ENCODE measurements around the gene GNG10. TPM values are rescaled to one million over a fixed set of nuclear protein-coding genes. Genes with fewer than 3 reads are reported as not detected.

The GNG10 gene
- total RNA-seq, 1 donor: 144 TPM

GRCh38 chr9:111649016-111649415 lies 12.4 kb upstream of the GNG10 start:
- DNase-seq (ENCODE audit: low read depth): no peak
- no peak overlapping the region for H3K4me3 ChIP-seq (ENCODE audit: low read depth, low read length)
- TF ChIP-seq CTCF (IDR thresholded peaks at IDR 0.05; ENCODE audit: insufficient read depth, low read length): no peak

- H3K4me3 ChIP-seq (ENCODE audit: low read depth, low read length): no peak overlapping the region
- no peak for DNase-seq (ENCODE audit: low read depth)
- TF ChIP-seq CTCF (IDR thresholded peaks at IDR 0.05; ENCODE audit: insufficient read depth, low read length): no peak
These were observed 4.4 kb upstream of the GNG10 start for GRCh38 chr9:111657051-111657450.

GRCh38 chr9:111658943-111659342 lies 2.5 kb upstream of the GNG10 start:
- no peak overlapping the region for H3K4me3 ChIP-seq (ENCODE audit: low read depth, low read length)
- TF ChIP-seq CTCF (IDR thresholded peaks at IDR 0.05; ENCODE audit: insufficient read depth, low read length): no peak
- no peak for DNase-seq (ENCODE audit: low read depth)

GRCh38 chr9:111659691-111660090 lies 1.7 kb upstream of the GNG10 start:
- DNase-seq (ENCODE audit: low read depth): no peak
- H3K4me3 ChIP-seq (ENCODE audit: low read depth, low read length): no peak overlapping the region
- TF ChIP-seq CTCF (IDR thresholded peaks at IDR 0.05; ENCODE audit: insufficient read depth, low read length): no peak

- no peak for TF ChIP-seq CTCF (IDR thresholded peaks at IDR 0.05; ENCODE audit: insufficient read depth, low read length)
- H3K4me3 ChIP-seq (ENCODE audit: low read depth, low read length): peak overlapping the region; percentile 89
- DNase-seq (ENCODE audit: low read depth): peak; percentile 24
These were observed 557 bp downstream of the GNG10 start for GRCh38 chr9:111661802-111662521.

GRCh38 chr9:111662576-111663300 lies 1.3 kb downstream of the GNG10 start:
- peak overlapping the region; percentile 89 for H3K4me3 ChIP-seq (ENCODE audit: low read depth, low read length)
- no peak for TF ChIP-seq CTCF (IDR thresholded peaks at IDR 0.05; ENCODE audit: insufficient read depth, low read length)
- peak; percentile 30 for DNase-seq (ENCODE audit: low read depth)

Data from fibroblast of the aortic adventitia (primary cell).